Stimulated activated CD4-positive, alpha-beta T cell treated with anti-CD3 and anti-CD28 coated beads, Interleukin-4, amount 100 ng/mL, for 48 hours (primary cell): ENCODE data around the gene ABCA7.

ENCODE experiments used
- DNase-seq, 2 donors: peaks; one replicate each; pipeline ENCODE4 v3.0.0-alpha.2; 2020; ENCODE audit warnings: low read depth in 2 of 2

The ABCA7 gene

DNA sequence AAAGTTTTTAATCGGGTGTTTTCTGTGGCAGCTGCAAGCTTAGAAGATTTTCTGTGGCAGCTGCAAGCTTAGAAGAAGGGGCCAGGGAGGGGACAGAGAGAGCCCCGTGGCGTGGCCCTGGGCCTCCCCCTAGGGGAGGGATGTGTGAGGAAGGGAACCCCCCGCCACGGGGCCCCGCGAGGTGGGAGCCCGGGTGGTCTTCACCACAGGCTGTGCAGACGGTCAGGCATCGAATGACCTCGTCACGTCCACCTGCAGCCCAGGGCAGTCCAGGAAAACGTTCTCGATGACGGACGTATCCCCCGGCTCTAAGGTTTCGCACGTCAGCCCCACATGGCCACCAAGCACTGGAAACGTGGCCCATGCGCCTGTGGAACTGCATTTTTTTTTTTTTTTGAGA, 46.7 kb downstream of the ABCA7 start:
- no peak for DNase-seq

DNA sequence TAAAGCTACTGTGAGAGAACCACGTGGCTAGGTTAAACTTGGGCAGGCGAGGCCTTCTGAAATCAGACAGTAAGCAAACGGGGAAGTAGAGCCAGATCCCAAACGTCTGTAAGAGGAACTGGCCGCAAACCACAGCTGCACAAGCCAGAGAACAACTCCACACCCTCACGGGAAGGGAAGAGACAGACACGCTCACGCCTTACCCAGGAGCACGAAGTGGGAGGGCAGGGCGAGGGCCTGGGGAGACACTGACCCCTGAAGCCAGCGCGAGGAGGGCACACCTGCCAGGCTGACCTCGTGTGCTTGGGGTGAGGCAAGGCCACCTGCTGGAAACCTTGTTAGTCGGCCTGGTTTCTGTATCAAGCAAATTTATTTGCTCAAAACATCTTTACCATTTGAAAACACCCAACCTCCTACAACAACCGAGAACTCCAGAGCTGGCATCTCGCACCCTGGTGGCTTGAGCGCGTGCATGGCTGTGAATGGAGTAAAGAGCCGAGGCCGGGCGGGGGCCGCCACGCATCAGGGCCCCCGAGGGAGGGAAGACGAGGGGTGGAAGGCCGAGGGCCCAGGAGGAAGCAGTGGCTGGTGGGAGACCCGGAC, 48.0 kb downstream of the ABCA7 start:
- no peak for DNase-seq

DNA sequence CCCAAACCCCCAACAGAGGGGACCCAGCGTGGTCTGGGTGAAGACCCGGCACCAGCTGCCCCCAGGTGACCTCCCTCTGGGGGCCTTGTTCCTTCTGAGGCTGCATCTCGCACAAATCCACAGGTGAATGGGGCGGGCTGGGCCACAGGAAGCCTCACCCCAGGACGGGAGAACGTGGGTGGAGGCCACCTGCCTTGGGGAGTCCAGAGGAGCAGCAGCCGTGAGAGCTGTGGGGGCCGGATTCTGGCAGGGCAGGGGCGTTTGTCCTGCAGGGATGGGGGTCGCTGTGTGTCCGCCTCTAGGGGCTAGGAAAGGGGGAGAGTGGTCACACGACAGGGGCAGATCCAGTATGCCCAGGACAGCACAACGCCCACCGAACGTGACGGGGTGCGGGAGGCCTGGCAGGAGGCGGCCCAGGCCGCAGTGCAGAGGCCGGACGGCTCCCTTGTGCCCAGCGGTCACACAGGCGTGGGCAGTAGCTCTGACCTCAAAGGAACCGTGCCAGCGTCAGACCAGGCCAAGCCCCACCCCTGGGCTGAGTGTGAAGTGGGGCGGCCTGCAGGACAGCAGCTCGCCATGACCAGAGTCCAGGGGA, 48.6 kb downstream of the ABCA7 start:
- no peak for DNase-seq

DNA sequence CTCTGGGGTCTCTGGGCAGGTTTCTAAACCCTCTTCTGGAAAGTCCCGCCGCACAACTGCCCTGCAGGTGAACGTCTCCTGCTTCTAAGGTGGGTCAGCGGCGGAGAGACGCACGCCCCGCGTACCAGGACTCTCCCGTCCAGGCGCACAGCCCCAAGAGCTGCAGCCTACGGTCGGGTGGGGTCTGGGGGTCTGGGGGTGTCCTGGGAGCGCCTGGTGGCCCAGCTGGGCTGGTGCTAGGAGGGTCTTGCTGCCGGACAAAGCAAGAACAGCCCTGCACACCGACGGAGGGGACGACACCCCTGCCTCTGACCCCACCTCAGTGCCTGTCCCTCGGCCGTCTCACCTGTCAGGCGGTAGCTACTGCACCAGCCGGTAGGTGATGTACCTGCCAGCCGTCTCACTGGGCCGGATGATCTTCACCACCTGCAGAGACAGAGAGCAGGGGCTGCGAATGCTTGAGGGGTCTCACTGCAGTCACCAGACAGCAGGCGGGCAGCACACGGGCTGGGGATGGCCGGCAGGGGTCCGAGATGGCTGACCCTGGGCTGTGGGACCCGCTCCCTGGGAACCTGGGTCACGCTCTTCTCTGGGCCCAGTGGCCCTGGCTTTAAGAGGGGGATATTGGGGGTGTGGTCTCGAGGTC, 49.3 kb downstream of the ABCA7 start:
- no peak for DNase-seq

DNA sequence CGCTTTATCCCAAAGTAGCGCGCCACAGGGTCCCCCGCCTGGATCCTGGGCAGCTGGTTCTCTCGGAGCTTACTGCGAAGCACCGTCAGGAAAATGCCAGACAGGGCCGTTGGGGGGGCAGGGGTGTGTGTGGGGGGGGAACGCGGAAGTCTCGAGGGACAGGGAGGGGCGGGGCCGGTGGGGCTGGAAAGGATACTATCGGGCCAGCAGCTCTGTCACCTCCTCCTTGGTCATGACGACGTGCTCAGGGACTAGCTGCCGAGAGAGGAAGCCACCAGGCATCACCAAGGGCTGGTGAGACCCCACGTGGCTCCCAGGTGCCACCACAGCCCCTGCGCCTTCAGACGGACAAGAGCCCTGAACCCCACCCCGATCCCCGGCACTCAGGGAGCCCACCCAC, 50.0 kb downstream of the ABCA7 start:
- DNase-seq: no peak

DNA sequence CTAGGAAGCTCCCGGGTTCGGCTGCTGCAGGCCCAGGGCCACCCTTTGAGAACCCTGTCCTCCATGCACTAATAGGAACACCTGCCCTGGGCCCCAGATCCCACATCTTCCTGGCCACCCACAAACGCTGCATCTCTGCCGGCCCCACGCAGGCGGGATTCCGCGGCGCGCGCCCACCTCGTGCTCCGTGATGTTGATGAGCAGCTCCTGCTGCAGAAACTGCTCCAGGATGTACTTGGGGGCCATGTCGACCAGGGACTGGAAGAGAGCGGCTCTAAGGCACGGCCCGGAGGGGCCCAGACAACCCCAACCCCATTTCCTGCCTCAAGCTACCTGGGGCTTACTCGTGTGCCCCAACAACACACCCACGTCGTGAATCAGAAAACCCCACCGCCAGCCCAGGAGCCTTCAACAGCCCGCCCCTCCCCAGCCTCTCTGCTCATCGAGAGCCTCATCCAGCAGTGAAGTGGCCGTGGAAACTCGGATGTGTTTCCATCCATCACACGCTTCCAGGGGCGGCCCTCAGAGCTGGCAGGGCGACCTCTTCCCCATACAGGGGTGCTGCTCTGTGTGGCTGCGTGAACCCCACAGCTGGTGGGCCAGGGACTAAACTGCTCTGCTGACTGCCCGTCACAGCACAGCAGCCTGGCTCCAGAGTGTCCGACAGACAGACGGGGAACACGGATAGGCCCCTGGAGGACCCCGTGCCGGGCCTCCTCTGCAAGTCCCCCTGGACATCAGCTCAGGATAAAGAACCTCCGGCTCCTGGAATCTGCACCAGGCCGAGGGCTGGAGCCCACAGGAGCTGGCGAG, 51.0 kb downstream of the ABCA7 start:
- DNase-seq: no peak

DNA sequence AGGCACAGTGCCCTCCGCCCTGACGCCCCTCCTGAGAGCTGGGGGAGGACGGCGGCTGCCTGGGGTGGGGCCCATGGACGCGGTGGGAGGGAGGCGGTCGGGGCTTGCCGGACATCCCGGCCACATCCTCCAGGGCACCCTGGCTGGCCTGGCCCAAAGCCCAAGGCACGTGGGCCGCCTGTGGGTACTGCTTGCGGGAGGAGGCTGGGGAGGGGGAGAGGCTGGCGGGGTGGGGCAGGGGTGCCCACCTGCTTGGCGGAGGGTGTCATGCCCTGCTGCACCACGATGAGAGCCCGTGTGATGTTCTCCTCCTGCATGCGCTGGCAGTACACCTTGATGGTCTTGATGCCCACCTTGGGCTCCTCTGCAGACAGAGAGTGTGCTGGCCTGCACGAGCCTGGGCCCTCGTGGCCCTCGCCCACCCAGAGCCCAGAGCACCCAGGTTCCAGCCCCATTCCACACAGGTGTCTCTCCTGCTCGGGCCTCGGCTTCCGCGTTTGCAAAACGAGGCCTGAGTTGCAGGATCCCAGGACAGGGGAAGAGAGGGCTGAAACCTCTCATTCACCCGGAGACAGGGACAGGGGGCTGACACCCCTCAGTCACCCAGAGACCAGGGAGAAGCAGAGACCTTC, 51.8 kb downstream of the ABCA7 start:
- no peak for DNase-seq

DNA sequence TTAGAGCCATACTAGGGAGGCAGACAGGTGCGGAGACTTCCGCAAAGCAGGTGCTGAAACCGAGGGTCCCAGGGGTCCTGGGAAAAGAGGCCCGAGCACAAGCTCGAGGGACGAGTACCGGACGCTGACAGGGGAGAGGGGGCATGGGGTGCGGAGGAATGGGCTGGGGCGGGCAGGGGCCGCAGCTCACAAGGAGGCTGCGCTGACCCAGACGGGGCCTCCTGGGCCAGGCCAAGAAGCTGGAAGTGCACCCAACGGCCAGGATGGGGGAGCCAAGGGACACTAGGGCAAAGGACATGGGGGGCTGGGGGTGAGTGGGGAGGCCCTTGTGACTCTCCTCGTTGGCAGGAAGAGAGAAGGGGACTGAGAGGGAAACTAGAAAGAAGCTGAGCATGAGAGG, 53.4 kb downstream of the ABCA7 start:
- no peak for DNase-seq

DNA sequence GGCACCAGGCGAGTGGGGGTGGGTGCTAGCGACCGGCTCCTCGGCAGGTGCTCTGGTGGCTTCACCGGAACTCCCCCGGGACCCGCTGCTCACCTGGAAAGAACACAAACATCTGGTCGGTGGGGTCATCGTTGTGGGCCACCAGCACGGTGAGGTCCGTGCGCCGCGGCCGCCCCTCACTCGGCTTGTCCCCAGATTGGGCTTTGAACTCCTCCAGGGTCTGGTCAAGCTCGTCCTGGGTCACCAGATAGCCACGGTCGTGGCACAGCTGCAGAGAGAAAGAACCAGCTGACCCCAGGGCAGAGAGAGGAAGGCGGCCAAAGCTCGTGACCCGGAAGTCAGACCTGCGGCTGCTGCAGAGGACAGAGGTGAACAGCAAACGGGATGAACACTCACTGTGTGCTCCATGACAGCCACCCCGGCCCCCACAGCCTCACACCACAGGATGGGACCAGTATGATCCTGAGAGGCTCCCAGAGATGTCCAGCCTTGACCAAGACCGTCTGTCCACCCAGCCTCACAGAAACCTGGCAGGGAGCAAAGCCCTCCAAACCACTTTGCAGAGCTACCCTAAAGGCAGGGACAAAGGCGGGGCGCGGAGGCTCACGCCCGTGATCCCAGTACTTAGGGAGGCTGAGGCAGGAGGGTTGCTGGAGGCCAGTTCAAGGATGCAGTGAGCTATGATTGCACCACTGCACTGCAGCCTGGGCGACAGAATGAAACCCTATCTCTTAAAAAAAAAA, 54.1 kb downstream of the ABCA7 start:
- DNase-seq: no peak

DNA sequence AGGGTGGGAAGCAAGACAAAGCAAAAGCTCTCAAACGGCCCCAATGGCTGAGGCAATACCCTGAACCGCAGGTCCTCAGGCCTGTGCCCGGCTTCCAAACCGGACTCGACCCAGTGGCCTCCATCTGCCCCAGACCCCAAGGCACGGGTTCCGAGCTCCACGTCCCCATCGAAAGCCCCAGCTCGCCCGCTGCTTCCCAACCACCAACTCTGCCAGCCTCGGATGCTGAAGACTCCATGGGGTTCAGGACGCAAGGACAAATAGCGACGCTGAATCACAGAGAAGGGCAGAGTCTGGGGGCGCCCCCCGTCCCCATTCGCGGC, 54.7 kb downstream of the ABCA7 start:
- no peak for DNase-seq

DNA sequence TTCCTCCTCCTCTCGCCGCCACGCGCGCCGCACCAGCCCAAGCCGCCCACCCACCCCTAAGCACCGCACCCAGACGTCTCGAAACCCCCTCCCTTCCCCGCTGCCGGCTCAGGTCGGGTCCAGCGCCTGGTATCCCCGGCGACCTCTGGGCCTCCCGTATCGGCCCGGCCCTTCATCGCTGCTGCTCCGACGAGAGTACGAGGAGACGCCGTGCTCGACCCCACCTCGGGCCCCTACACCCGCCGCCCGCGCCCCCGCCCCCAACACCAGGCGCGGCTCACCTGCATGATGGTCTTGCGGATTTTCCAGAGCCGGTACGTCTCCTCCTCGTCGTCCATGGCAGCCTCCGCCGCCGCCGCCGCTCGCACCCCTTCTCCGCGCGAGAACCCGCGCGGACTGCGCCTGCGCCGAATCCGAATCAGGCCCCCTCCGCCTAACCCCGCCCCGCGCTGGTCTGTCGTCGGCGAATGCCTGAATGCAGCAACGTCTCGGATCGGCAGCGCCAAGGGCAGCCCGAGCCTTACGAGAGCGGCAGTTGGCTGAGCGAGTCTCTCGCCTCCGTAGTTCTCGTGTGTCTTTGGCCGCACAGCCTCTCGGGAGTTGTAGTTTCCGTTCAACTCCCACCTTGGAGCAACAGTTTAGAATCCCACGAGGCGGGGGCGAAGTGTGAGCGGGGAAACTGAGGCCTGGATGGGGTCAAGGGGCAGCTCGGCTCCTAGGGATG, 55.2 kb downstream of the ABCA7 start, which contains the start of gene POLR2E:
Gene POLR2E (minus strand): TSS at position 398 of the 724 bp plus-strand sequence. CDS start 60 bp downstream, at position 338.
- DNase-seq: peak; percentile 95 to 99

DNA sequence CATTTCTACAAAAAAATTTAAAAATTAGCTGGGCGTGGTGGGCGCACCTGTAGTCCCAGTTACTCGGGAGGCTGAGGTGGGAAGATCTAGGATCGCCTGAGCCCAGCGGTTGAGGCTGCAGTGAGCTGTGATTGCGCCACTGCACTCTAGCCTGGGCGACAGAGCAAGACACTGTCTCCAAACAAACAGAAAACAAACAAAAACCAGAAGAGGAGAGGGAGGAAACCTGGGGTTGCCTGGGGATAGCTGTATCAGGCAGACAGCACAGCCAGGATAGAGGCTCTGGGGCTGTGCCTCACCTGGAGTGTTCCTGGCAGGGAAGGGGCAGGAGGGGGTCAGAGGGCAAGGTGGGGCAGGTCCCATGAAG, 57.9 kb downstream of the ABCA7 start:
- DNase-seq: no peak

DNA sequence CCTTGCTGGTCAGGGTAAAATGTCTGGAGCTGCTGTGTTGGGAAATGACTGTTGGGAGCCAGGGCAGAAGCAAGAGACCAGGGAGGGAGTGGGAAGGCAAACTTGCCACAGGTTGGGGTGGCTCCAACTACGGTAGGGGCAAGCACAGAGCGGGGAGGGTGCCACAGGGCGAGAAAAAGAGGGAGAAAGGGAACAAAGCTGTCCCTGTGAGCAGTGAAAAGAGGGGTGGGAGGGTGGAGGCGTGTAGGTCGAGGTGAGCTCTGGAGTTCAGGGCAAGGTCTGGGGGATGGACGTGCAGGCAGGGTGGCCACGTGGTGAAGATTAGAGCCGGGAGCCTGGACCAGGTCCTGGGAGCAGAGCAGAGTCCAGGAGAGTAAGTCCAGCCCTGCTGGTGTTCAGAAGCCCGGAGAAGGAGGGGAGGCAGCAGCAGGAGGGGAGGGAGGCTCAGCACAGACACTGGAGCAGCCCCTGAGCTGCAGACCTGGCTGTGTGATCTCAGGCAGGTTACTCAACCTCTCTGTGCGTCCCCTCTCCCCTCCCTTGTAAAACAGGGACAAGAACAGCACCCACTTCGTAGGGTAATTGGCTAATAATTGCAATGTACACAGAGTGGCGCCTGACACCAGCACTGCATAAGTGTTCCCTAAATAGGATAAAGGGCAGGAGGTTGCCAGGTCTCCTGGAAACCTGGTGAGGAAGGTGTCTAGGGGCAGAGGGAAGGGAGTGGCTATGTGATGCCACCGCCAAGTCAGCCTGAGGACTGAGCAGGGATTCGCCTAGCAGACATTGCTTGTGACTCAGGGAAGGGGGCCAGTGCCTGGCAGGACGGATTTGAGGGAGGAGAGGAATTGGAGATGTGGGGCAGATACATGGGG, 58.5 kb downstream of the ABCA7 start:
- no peak for DNase-seq

DNA sequence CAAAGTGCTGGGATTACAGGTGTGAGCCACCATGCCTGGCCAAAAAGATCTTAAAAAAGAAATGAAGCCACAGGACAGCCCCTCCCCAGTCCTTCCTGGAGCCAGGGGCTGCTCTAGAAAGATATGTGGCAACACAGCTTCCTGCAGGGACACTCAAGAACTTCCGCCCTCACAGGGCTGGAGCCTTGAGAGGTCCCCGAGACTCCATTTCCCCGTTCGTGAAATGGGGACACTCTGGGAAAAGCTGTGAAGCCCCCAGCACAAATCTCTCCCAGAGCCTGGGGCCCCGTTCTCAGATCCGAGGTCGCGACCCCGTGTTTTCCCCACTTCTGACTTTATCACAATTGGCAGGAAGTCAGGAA, 61.4 kb downstream of the ABCA7 start:
- no peak for DNase-seq

DNA sequence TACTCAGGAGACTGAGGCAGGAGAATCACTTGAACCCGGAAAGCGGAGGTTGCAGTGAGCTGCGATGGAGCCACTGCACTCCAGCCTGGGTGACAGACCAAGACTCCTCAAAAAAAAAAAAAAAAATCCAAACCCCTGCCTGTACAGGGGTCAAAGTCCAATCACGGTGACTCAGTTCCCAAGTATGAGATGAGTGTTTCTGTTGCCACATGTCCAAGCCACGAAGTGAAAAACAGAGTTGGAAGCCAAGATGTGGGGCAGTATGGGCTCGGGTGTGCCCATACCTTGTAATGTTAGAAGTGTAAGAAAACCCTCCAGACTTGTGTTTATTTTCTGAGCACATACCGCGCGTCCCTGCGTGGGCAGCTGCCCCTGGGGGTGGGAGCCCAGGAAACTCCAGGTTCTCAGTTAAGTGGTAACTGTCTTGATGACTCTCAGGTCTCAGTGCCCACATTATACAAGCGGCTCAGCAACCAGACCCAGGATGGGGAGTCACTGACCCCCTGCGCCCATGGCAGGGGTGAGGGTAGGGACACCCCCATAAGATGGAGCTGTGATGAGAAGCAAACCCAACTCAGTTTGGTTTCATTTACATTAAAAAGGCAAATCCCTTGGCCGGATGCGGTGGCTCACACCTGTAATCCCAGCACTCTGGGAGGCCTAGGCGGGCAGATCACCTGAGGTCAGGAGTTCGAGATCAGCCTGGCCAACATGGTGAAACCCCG, 62.7 kb downstream of the ABCA7 start:
- DNase-seq: peak; percentile 54 to 67

DNA sequence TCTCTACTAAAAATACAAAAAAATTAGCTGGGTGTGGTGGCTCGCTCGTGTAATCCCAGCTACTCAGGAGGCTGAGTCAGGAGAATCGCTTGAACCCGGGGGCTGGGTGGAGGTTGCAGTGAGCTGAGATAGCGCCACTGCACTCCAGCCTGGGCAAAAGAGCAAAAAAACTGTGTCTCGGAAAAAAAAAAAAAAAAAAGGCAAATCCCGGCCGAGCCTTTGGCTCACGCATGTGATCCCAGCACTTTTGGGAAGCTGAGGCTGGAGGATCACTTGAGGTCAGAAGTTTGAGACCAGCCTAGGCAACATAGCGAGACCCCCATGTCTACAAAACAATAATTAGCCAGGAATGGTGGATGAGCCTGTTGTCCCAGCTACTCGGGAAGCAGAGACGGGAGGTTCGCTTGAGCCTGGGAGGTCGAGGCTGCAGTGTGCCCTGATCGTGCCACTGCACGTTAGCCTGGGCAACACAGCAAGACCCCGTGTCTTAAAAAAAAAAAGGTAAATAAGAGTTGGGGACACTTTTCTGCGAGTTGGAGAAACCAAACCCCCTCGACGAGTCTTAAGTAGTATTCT, 63.3 kb downstream of the ABCA7 start:
- no peak for DNase-seq

DNA sequence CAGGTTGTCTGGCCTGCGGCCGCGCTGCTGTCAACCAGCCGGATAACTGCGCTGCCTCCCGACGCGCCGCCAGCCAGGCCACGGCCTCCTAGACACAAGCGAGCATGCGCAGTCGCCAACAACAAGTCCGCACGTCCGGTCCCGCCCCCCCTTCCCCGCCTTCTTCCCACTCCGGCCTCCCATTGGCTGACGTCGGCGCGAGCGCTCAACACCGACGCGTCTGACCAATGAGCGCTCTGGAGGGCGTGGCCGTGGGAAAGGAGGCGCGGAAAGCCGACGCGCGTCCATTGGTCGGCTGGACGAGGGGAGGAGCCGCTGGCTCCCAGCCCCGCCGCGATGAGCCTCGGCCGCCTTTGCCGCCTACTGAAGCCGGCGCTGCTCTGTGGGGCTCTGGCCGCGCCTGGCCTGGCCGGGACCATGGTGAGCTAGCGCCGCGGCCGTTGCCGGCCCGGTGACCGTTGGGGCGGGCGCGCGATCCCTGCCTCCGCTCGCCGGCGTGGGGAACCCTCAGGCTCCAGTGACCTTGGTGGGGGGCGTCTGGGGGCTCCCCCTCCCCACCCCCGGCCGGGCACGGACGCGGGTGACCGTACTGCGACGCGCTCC, 63.9 kb downstream of the ABCA7 start, which contains the start of gene GPX4:
Gene GPX4 (plus strand): TSS at position 287 of the 603 bp plus-strand sequence. CDS start 50 bp downstream, at position 337.
- DNase-seq: peak; percentile 97 to 98

DNA sequence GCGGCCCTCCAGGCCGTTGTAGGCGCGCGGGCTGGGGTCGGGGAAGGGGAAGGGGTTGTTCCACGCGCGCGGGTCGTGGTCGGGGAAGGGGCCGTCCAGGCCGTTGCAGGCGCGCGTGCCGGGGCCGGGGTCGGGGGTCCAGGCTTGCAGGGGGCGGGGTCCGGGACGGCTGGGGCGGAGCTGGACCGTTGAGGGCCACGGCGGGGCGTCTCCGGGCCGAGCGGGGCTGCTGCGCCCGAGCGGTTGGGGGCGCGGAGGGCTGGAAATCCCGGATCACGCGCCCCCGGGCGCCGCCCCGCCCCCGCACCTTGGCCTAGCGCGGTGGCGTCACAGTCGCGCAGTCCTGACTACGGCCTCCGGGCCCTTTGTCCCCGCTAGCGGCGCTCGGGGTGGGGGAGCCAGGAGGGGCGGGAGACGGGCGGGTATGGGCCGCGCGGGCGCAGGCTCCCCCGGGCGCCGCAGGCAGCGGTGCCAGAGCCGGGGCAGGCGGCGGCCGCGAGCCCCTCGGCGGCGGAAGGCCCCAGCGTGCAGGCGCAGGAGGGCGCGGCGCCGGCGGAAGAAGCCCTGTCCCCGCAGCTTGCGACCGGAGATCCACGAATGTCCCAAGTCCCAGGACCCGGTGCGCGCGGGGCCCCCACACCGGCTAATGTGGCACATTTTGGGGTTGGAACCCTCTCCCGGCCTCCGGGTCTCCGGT, 64.6 kb downstream of the ABCA7 start:
- DNase-seq: peak; percentile 56 to 63
